ENCODE results near the gene AFAP1L1. TPM values are rescaled to one million over a fixed set of nuclear protein-coding genes. Genes with fewer than 3 reads are reported as not detected.
A peak's percentile ranks its signal among the peaks of the same experiment; 100 is the strongest.
"Not testable (repeated sequence)": the region's sequence is repeated elsewhere in the genome, so short reads cannot be mapped to it uniquely, and the experiment has no call there.

AFAP1L1 gene
- polyA plus RNA-seq, 1 donor = 9.6 TPM

DNA sequence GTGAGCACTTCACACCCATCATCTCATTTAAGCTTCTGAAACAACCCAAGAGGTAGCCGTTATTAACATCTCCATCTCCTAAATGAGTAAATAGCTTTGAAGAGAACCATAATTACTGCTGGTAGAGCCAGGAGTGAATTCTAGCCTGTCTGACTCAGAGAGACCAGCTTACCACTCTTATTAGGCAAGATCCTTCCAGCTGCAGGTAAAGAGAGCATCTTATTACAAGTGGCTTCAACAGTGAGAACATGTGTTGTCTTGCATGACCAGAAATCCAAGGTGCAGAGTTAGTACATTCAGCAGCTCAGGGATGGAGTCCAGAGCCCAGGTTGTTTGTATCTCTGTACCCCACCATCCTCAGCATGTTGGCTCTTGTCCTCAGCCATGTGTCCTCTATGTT, 10.9 kb upstream of the AFAP1L1 start:
- Histone ChIP-seq H3K27me3 (ENCODE audit: control insufficient read depth, insufficient read depth, low read length) (peaks cover 43% of the 10 kb centered on the region), H3K4me3 (ENCODE audit: low read length) (no peak overlapping the region), H3K4me1 (ENCODE audit: control insufficient read depth, insufficient read depth, low read length) (no peaks in the 10 kb centered on the region), H3K36me3 (ENCODE audit: control insufficient read depth, insufficient read depth, low read length) (no peaks in the 10 kb centered on the region), H3K9me3 (ENCODE audit: control insufficient read depth, low read depth, low read length) (no peaks in the 10 kb centered on the region), H3K27ac (ENCODE audit: low read length) (no peak overlapping the region)
- no CpG with 5 or more reads among the region's 1 CpG for WGBS (ENCODE audit: insufficient coverage, low lambda C conversion rate)
- no peak for DNase-seq

DNA sequence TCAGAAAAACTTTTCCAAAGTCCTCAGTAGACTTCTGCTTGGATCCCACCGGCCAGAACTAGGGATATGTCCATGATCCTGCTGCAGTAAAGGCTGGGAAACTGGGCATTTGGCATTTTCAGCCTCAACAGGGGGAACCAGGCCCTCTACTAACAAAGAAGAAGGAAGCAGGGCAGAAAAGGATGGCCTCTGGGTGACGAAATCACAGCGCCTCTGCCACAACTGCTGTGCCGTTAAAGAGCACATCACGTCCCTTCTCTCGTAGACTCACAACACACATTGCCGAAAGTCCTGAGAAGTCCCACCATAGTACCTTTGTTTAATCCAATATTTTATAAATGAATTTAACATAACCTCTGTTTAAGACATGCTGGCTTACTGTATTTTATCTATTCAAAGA, 10.4 kb upstream of the AFAP1L1 start:
- 50% methylated on average over 1 of the region's 7 CpGs for WGBS (ENCODE audit: insufficient coverage, low lambda C conversion rate)
- no peak for DNase-seq
- Histone ChIP-seq H3K4me1 (ENCODE audit: control insufficient read depth, insufficient read depth, low read length) (no peaks in the 10 kb centered on the region), H3K36me3 (ENCODE audit: control insufficient read depth, insufficient read depth, low read length) (no peaks in the 10 kb centered on the region), H3K4me3 (ENCODE audit: low read length) (no peak overlapping the region), H3K9me3 (ENCODE audit: control insufficient read depth, low read depth, low read length) (no peaks in the 10 kb centered on the region), H3K27me3 (ENCODE audit: control insufficient read depth, insufficient read depth, low read length) (peaks cover 43% of the 10 kb centered on the region), H3K27ac (ENCODE audit: low read length) (no peak overlapping the region)

DNA sequence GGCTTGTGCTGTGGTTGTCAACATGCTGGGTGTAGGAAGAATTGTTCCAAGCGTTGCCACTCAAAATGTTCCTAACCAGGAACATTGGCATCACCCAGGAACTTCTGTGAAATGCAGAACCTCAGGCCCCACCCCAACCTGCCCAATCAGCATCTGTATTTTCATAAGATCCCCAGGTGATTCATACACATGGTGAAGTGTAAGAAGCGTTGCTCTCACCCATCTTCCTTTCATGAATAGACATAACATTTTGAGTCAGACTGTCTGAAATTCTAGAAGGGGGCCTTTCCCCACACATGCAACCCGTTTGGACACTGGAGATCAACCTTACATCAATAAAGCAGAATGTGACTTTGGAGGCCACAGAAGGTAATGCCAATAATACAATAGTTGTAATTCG, 9.3 kb upstream of the AFAP1L1 start:
- H3K36me3 ChIP-seq (ENCODE audit: control insufficient read depth, insufficient read depth, low read length) = no peaks in the 10 kb centered on the region
- WGBS (ENCODE audit: insufficient coverage, low lambda C conversion rate) = no CpG with 5 or more reads among the region's 4 CpGs
- no peak for DNase-seq
- no peaks in the 10 kb centered on the region for H3K4me1 ChIP-seq (ENCODE audit: control insufficient read depth, insufficient read depth, low read length)
- peaks cover 43% of the 10 kb centered on the region for H3K27me3 ChIP-seq (ENCODE audit: control insufficient read depth, insufficient read depth, low read length)
- H3K9me3 ChIP-seq (ENCODE audit: control insufficient read depth, low read depth, low read length) = no peaks in the 10 kb centered on the region
- no peak overlapping the region for H3K27ac ChIP-seq (ENCODE audit: low read length)
- H3K4me3 ChIP-seq (ENCODE audit: low read length) = no peak overlapping the region

DNA sequence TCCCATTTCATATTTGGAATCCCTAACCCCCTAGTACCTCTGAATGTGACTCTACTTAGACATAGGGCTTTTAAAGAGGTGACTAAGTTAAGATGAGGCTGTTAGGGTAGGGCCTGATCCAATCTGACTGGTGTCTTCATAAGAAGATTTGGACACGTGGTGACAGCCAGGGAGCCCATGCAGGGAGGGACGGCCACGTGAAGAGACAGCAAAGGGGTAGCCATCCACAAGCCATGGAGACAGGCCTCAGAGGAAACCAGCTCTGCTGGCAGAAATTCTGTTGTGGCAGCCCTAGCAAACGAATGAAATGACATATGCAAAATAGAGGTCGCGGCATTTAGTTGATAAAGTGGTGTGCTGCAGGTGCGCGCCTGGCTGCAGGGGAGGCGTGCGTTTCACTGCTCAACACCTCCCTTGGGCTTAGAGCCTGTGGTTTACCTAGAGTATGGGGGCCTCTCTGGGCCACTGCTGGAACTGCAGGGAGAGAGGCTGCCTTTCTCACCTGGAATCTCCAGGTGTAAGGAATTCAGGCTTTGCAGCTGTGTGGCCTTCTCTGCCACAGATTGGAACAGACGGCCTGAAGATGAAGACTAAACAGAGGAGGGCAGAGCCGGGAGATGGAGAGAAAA, 7.1 kb upstream of the AFAP1L1 start:
- H3K27me3 ChIP-seq (ENCODE audit: control insufficient read depth, insufficient read depth, low read length) = peaks cover 33% of the 10 kb centered on the region
- H3K36me3 ChIP-seq (ENCODE audit: control insufficient read depth, insufficient read depth, low read length) = no peaks in the 10 kb centered on the region
- H3K27ac ChIP-seq (ENCODE audit: low read length) = no peak overlapping the region
- H3K4me1 ChIP-seq (ENCODE audit: control insufficient read depth, insufficient read depth, low read length) = no peaks in the 10 kb centered on the region
- H3K4me3 ChIP-seq (ENCODE audit: low read length) = no peak overlapping the region
- DNase-seq = peak; percentile 19 to 41
- H3K9me3 ChIP-seq (ENCODE audit: control insufficient read depth, low read depth, low read length) = peaks cover 5% of the 10 kb centered on the region
- WGBS (ENCODE audit: insufficient coverage, low lambda C conversion rate) = 0% methylated on average over 1 of the region's 12 CpGs

DNA sequence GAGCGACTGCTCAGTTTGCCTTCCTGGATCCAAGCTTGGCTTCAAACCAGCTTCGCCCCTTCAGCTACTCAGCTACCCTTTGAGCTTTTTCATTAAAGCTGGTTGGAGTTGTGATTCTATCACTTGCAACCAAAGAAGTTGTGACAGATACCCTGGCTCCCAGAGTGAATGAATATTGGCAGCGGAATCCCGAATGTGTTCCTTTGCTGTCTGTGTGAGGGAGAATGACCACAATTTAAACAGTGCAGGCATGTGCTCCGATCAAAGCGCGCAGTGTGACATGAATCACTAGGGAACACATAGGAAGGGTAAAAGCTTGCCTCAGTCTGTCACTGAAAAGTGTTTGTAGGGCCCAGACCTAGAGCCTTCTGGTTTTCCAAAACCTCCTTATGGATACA, 6.6 kb upstream of the AFAP1L1 start:
- 40% methylated on average over 1 of the region's 7 CpGs for WGBS (ENCODE audit: insufficient coverage, low lambda C conversion rate)
- H3K9me3 ChIP-seq (ENCODE audit: control insufficient read depth, low read depth, low read length) = peaks cover 5% of the 10 kb centered on the region
- no peak for DNase-seq
- H3K4me1 ChIP-seq (ENCODE audit: control insufficient read depth, insufficient read depth, low read length) = no peaks in the 10 kb centered on the region
- no peak overlapping the region for H3K4me3 ChIP-seq (ENCODE audit: low read length)
- H3K27ac ChIP-seq (ENCODE audit: low read length) = no peak overlapping the region
- H3K36me3 ChIP-seq (ENCODE audit: control insufficient read depth, insufficient read depth, low read length) = no peaks in the 10 kb centered on the region
- H3K27me3 ChIP-seq (ENCODE audit: control insufficient read depth, insufficient read depth, low read length) = peaks cover 32% of the 10 kb centered on the region

DNA sequence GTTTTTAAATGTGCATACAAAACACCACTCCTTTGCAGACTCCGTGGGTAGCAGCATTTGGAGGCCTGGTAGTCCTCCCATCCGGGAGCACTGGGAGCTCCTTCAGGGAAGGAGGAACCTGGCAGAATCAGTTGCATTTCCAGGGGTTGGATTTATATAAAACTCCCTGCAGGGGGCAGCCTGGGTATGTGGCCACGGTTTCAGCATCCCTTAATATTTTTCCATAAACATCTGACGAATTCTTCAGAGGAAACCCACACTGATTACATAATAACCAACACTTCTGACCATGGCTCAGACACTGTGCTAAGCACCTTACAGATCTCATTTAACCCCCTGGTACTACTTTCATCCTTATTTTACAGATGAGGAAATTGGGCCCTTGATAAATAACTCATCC, 6.1 kb upstream of the AFAP1L1 start:
- no peak for DNase-seq
- Histone ChIP-seq H3K27me3 (ENCODE audit: control insufficient read depth, insufficient read depth, low read length) (peaks cover 32% of the 10 kb centered on the region), H3K36me3 (ENCODE audit: control insufficient read depth, insufficient read depth, low read length) (no peaks in the 10 kb centered on the region), H3K27ac (ENCODE audit: low read length) (no peak overlapping the region), H3K4me3 (ENCODE audit: low read length) (no peak overlapping the region), H3K9me3 (ENCODE audit: control insufficient read depth, low read depth, low read length) (peaks cover 5% of the 10 kb centered on the region), H3K4me1 (ENCODE audit: control insufficient read depth, insufficient read depth, low read length) (peaks cover 1% of the 10 kb centered on the region)
- WGBS (ENCODE audit: insufficient coverage, low lambda C conversion rate) = 60% methylated on average over 1 of the region's 4 CpGs

DNA sequence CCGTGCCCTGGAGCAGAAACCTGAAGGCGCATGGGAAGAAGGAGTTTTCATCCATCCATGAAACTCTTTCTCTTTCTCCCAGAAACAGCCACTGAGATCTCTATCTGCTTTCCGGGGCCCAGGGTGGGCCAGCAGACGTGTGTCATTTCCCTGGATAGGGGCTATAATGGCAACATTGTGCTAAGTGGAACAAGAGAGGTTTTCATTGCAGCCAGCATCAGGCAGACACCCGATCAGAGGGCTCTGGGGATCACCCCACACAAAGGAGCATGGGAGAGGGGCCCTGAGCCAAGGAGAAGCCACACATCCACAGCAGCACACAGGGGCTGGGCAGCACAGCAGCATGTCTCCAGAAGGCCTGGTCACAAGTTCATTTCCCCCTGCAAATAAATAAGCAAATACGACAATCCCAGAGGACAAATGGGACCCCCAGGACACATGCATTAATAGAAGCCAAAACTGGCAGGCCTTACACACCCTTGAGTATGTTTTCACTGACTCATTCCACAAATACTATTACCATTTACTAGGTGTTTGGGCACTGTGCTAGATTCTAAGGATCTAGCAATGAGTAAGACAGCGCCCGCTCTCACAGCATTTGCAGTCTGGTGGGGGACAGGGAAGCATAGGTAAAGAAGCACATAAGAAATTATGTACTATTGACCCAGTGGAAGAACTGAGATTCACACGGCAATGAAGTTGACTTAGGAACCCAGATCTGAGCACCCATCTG, 4.3 kb upstream of the AFAP1L1 start:
- peaks cover 8% of the 10 kb centered on the region for H3K4me1 ChIP-seq (ENCODE audit: control insufficient read depth, insufficient read depth, low read length)
- no peak overlapping the region for H3K4me3 ChIP-seq (ENCODE audit: low read length)
- no CpG with 5 or more reads among the region's 9 CpGs for WGBS (ENCODE audit: insufficient coverage, low lambda C conversion rate)
- peaks cover 5% of the 10 kb centered on the region for H3K9me3 ChIP-seq (ENCODE audit: control insufficient read depth, low read depth, low read length)
- H3K27ac ChIP-seq (ENCODE audit: low read length) = no peak overlapping the region
- DNase-seq = no peak
- peaks cover 23% of the 10 kb centered on the region for H3K27me3 ChIP-seq (ENCODE audit: control insufficient read depth, insufficient read depth, low read length)
- H3K36me3 ChIP-seq (ENCODE audit: control insufficient read depth, insufficient read depth, low read length) = no peaks in the 10 kb centered on the region

DNA sequence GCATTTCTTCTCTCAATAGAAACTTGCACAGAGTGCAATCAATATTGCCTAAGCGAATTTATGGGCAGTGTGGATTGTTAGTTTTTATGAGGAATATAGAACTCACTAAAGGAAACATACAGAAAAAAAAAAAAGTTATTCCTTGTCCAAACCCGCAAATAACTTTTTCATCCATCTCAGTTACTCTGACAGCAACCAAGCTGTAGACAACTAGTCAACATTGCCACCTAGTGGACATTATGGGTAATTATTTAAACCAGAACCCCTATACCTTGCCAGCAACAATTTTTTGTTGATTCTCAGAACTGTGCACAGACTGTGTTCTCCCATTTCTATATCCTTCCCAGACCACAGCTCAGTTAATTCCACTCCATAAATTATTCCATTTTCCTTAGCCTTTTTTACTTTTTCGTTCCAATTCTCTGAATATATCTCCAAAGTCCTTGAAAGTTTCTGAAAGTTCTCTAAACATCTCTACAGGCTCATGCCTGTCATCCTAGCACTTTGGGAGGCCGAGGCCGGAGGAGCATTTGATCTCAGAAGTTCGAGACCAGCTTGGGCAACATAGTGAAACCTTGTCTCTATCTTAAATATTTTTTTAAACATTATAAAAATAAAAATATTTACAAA, 2.6 kb upstream of the AFAP1L1 start:
- peaks cover 14% of the 10 kb centered on the region for H3K27me3 ChIP-seq (ENCODE audit: control insufficient read depth, insufficient read depth, low read length)
- H3K4me3 ChIP-seq (ENCODE audit: low read length) = no peak overlapping the region
- H3K4me1 ChIP-seq (ENCODE audit: control insufficient read depth, insufficient read depth, low read length) = peaks cover 21% of the 10 kb centered on the region
- 71% methylated on average over 3 of the region's 6 CpGs for WGBS (ENCODE audit: insufficient coverage, low lambda C conversion rate)
- no peak for DNase-seq
- H3K36me3 ChIP-seq (ENCODE audit: control insufficient read depth, insufficient read depth, low read length) = no peaks in the 10 kb centered on the region
- H3K9me3 ChIP-seq (ENCODE audit: control insufficient read depth, low read depth, low read length) = peaks cover 5% of the 10 kb centered on the region
- H3K27ac ChIP-seq (ENCODE audit: low read length) = no peak overlapping the region

DNA sequence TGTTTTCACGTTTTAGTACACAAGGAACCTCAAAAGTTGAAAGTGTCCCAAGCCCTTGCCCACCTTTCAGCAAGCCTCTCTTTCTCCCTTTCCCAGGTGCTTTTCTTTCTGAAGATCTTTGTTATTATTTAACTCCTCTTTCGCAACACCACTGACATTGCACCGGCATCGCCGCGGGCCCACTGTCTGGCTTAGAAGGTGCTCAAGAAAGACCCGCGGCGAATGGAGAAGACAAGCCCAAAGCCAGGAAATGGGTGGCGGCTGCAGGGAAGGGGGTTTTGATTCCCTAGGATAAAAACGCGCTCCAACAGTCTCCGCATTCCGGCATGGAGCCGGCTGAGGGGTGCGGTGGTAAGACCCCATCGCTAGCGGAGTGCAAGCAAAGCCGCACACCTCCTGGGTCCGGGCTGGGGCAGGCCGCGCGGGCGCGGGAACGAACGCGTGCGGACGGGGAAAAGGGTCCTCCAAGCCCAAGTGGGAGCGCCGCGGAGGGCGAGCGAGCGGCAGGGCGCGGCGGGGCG, 404 bp upstream of the AFAP1L1 start:
- Histone ChIP-seq H3K27me3 (ENCODE audit: control insufficient read depth, insufficient read depth, low read length) (peaks cover 5% of the 10 kb centered on the region), H3K9me3 (ENCODE audit: control insufficient read depth, low read depth, low read length) (peaks cover 5% of the 10 kb centered on the region), H3K27ac (ENCODE audit: low read length) (peak overlapping the region; percentile 71), H3K4me3 (ENCODE audit: low read length) (peak overlapping the region; percentile 60), H3K4me1 (ENCODE audit: control insufficient read depth, insufficient read depth, low read length) (peaks cover 21% of the 10 kb centered on the region), H3K36me3 (ENCODE audit: control insufficient read depth, insufficient read depth, low read length) (no peaks in the 10 kb centered on the region)
- peak; percentile 30 to 74 for DNase-seq
- 25% methylated on average over 3 of the region's 40 CpGs for WGBS (ENCODE audit: insufficient coverage, low lambda C conversion rate)

DNA sequence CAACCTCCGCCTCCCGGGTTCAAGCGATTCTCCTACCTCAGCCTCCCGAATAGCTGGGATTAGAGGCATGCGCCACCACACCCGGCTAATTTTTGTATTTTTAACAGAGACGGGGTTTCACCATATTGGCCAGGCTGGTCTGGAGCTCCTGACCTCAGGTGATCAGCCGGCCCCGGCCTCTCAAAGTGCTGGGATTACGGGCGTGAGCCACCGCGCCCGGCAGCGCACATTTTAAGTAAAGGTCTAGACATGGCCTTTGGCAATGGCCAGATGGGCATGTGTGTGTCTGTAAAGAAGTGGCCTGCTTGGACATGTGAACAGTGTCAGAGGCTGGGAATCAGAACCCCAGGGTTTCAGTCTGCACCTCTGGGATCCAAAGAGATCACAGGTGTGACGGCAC, 1.1 kb downstream of the AFAP1L1 start:
- DNase-seq; H3K27me3 ChIP-seq (ENCODE audit: control insufficient read depth, insufficient read depth, low read length); H3K9me3 ChIP-seq (ENCODE audit: control insufficient read depth, low read depth, low read length); H3K27ac ChIP-seq (ENCODE audit: low read length); H3K36me3 ChIP-seq (ENCODE audit: control insufficient read depth, insufficient read depth, low read length): not testable (repeated sequence)
- H3K4me3 ChIP-seq (ENCODE audit: low read length) = peak overlapping the region; percentile 46
- WGBS (ENCODE audit: insufficient coverage, low lambda C conversion rate) = no CpG with 5 or more reads among the region's 16 CpGs
- H3K4me1 ChIP-seq (ENCODE audit: control insufficient read depth, insufficient read depth, low read length) = peaks cover 21% of the 10 kb centered on the region
